Measurements from ENCODE around the gene DOK7. TPM values are rescaled to one million over a fixed set of nuclear protein-coding genes. Genes with fewer than 3 reads are reported as not detected.

Gene DOK7
- 0.16 to 0.90 TPM (median 0.42 TPM) in 5 replicates for total RNA-seq (2022; extraction: Qiagen RNA extraction; ENCODE audit: low read depth)

DNA sequence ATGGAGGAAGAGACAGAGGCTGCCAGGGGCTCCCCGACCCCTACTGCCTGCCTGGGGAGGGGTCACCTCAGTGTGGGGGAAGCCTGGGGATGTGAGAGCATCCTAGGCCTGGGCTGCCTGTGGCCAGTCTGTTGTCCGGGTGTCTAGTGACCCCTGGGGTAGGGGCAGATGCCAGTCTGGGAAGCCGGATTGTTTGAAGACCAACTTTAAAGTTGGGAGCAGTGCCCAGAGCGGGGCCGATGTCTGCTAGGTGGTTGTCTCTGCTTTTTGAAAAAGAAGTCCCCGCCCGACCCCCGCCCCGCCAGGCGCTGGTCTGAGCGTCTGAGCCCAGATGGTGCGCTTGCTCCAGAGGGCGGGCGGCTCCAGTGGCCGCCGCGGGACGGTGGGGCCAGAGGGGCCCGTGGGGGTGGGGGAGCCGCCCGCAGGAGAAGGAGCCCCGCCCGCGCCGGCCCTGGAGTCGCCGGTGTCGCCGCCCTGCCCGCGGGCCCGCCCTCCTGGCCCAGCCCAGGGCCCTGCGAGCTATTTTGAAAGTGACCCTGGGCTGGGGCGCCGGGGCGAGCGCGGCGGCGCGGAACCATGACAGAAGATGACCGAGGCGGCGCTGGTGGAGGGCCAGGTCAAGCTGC, at the start of gene DOK7:
TSS of gene DOK7 (plus strand) at position 517 of the 626 bp plus-strand sequence. CDS start at position 587, 70 bp downstream.

DNA sequence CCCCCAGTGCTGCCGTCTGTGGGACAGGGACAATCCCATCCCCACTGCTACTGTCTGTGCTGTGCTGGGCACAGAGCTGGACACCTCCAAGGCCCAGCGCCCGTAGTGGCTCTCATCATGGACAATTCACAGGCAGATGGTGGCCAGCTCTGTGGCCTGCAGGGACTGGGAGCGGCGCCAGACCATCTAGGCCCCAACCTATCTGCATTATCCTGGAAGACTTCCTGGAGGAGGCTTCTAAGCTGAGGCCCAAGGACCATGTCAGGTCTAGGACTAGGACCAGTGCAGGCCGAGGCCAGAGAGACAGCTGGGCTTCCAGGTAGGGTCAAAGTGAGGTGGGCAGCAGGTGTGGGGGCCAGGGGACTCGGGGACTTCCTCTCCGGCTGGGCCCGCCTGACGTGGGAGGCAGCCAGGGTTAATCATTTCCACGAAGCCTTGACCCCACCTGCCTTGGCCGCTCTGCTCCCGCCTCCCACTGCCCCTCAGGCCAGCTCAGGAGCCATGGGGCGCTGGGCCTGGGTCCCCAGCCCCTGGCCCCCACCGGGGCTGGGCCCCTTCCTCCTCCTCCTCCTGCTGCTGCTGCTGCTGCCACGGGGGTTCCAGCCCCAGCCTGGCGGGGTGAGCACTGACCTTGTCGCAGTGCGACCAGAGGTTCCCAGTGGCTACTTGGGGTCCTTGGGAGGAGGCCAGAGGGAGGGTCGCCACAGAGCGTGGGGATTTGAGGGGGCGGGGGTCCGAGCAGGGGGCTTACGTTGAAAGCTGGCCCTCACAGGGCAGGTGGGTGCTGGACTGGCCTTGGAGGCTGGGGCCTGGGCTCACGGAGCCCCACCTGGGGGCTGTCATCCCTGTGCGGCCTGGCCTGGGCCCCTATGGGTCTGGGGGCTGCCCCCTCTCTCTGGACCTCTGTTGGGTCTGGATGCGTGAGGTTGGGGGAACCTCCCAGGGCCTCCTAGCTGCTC, 21.3 kb upstream of the DOK7 start, which contains the start of gene HGFAC:
TSS of gene HGFAC (plus strand) at position 468 of the 959 bp plus-strand sequence. CDS start at position 502, 34 bp downstream.

GRCh38 chr4:3531879-3532750, 69.0 kb downstream of the DOK7 start, which contains the start of gene LRPAP1:
LRPAP1 (minus strand) TSS chr4:3532422; CDS start chr4:3532412, 10 bp downstream.

Other genes starting within 250 kb of the DOK7 start
- gene MSANTD1, start 214.1 kb upstream of the DOK7 start, total RNA-seq (2022; extraction: Qiagen RNA extraction; ENCODE audit: low read depth) = 0.07 to 0.13 TPM (median 0.09 TPM) in 4 of 5 replicates, not detected in the other
- gene RGS12, start 170.3 kb upstream of the DOK7 start, total RNA-seq (2022; extraction: Qiagen RNA extraction; ENCODE audit: low read depth) = 8.3 to 10.4 TPM (median 9.6 TPM) in 5 replicates
- 0.09 to 0.55 TPM (median 0.16 TPM) in 5 replicates for gene HGFAC, start 21.3 kb upstream of the DOK7 start, total RNA-seq (2022; extraction: Qiagen RNA extraction; ENCODE audit: low read depth)
- gene LRPAP1, start 69.1 kb downstream of the DOK7 start, total RNA-seq (2022; extraction: Qiagen RNA extraction; ENCODE audit: low read depth) = 102 to 136 TPM (median 128 TPM) in 5 replicates